ENCODE data around the gene TMEM120B.

TMEM120B gene

GRCh38 chr12:121830588-121831265, 118.2 kb downstream of the TMEM120B start:
- no peak overlapping the region for H3K4me3 ChIP-seq (ENCODE audit: low read depth, low read length)

Measured in iPS-11a (cell line).